Esophagus squamous epithelium (tissue), 5 donors: Measurements from ENCODE around the gene PAF1. TPM values are rescaled to one million over a fixed set of nuclear protein-coding genes. Genes with fewer than 3 reads are reported as not detected.
"Not testable (repeated sequence)": the region's sequence is repeated elsewhere in the genome, so short reads cannot be mapped to it uniquely, and the experiment has no call there.

Experiments
- DNase-seq: peaks from one replicate; lab custom pipeline; 2025; lab: John Stamatoyannopoulos, UW
- H3K27ac ChIP-seq, 4 donors: fragments of 200-600 bp; sonication (generic); one replicate each; pipeline ENCODE4 v1.5.1; 2016 to 2019; ENCODE audit warnings: mild to moderate bottlenecking in 1 of 4
- H3K27me3 ChIP-seq, 4 donors: fragments of 200-600 bp; sonication (generic); 1 replicate in 3 of 4; 2 replicates in 1 of 4; pipeline versions ENCODE4 v1.5.1 to v1.6.0; 2017 to 2021; ENCODE audit warnings: antibody characterized with exemption in 1 of 4
- H3K36me3 ChIP-seq, 3 donors: fragments of 200-600 bp; sonication (generic); one replicate each; pipeline ENCODE4 v1.5.1; 2016 to 2019
- H3K4me1 ChIP-seq, 3 donors: fragments of 200-600 bp; sonication (generic); one replicate each; pipeline ENCODE4 v1.5.1; 2017 to 2019
- H3K4me3 ChIP-seq, 4 donors: fragments of 200-600 bp; sonication (generic); 1 replicate in 3 of 4; 2 replicates in 1 of 4; pipeline ENCODE4 v1.5.1; 2016 to 2019; ENCODE audit warnings: mild to moderate bottlenecking in 2 of 4, moderate library complexity in 1 of 4
- H3K9me3 ChIP-seq, 3 donors: fragments of 200-600 bp; sonication (generic); one replicate each; pipeline ENCODE4 v1.5.1; 2016 to 2019
- CTCF ChIP-seq, 6 experiments: fragments of 450-650 bp in 4 of 6; fragments of 200-600 bp in 2 of 6; sonication (generic) in 2 of 6; IDR thresholded peaks; one replicate each; pipeline ENCODE4 v1.5.1; 2016 to 2019; ENCODE audit warnings: antibody characterized with exemption in 6 of 6, mild to moderate bottlenecking in 4 of 6, moderate library complexity in 4 of 6
- POLR2A ChIP-seq, 4 donors: fragments of 450-650 bp; IDR thresholded peaks; one replicate each; pipeline ENCODE4 v1.6.1; 2017; ENCODE audit warnings: antibody characterized with exemption in 4 of 4, mild to moderate bottlenecking in 4 of 4, moderate library complexity in 3 of 4
- WGBS, 2 donors: methylation state at CpG; one replicate each; pipeline ENCODE4 v1.1.5; 2018; 5-methylcytosine and 5-hydroxymethylcytosine counted together
- intact Hi-C: fragments of 100-400 bp; cut with DNase I; formaldehyde crosslinking; loops from one replicate; pipeline ENCODE4 v1.15.0; 2022
- total RNA-seq, 4 donors: library from RNA; depleted of rRNA; stranded (reverse); fragments of >200 nt; gene quantifications; one replicate each; pipeline ENCODE4 v1.1.0, GENCODE V29; 2016
- donor health status: DM: yes; HTN: yes; CAD: no.

Gene PAF1
- total RNA-seq, 4 donors from 2014 or later, result 35.4 to 53.6 (median 38.1) TPM

- Histone ChIP-seq H3K9me3 (no peaks in the 10 kb centered on the region), H3K36me3 (peaks cover 39 to 100% (median 62%) of the 10 kb centered on the region in 3 donors), H3K4me1 (no peaks in the 10 kb centered on the region), H3K4me3 (no peak overlapping the region), H3K27ac (no peak overlapping the region), H3K27me3 (no peaks in the 10 kb centered on the region)
- intact Hi-C loops, result no loop called here
- no peak for TF ChIP-seq POLR2A (IDR thresholded peaks at IDR 0.05)
- no peak for TF ChIP-seq CTCF (IDR thresholded peaks at IDR 0.05)
- 65 to 70% methylated on average over 10 of the region's 10 CpGs for WGBS, 2 donors
- no peak for DNase-seq
Measured at GRCh38 chr19:39381910-39382611, 8.8 kb downstream of the PAF1 start.

GRCh38 chr19:39380521-39381502, 10.1 kb downstream of the PAF1 start:
- Histone ChIP-seq H3K27ac (no peak overlapping the region), H3K4me1 (no peaks in the 10 kb centered on the region), H3K36me3 (peaks cover 46 to 100% (median 65%) of the 10 kb centered on the region in 3 donors), H3K4me3 (no peak overlapping the region), H3K27me3 (no peaks in the 10 kb centered on the region), H3K9me3 (no peaks in the 10 kb centered on the region)
- intact Hi-C loops, result no loop called here
- WGBS, 2 donors, result 87 to 89% methylated on average over 6 to 11 of the region's 17 CpGs
- DNase-seq, result no peak
- TF ChIP-seq CTCF (IDR thresholded peaks at IDR 0.05), result no peak
- TF ChIP-seq POLR2A (IDR thresholded peaks at IDR 0.05), result no peak

- Histone ChIP-seq H3K27ac (no peak overlapping the region), H3K4me1 (no peaks in the 10 kb centered on the region), H3K36me3 (peaks cover 48 to 100% (median 70%) of the 10 kb centered on the region in 3 donors), H3K9me3 (no peaks in the 10 kb centered on the region), H3K27me3 (no peaks in the 10 kb centered on the region), H3K4me3 (no peak overlapping the region)
- DNase-seq, result no peak
- WGBS, 2 donors, result 91 to 93% methylated on average over 12 to 13 of the region's 14 CpGs
- TF ChIP-seq CTCF (IDR thresholded peaks at IDR 0.05) (no peak), POLR2A (IDR thresholded peaks at IDR 0.05) (no peak)
- intact Hi-C loops, result no loop called here
Measured at GRCh38 chr19:39379865-39380396, 11.0 kb downstream of the PAF1 start.

GRCh38 chr19:39379366-39379765, 11.5 kb downstream of the PAF1 start:
- H3K27ac ChIP-seq, DNase-seq, H3K4me3 ChIP-seq, H3K9me3 ChIP-seq, H3K4me1 ChIP-seq, H3K27me3 ChIP-seq, intact Hi-C loops: not testable (repeated sequence)
- WGBS, 2 donors, result 85 to 100% methylated on average over 2 to 4 of the region's 4 CpGs
- H3K36me3 ChIP-seq, result peaks cover 48 to 100% (median 70%) of the 10 kb centered on the region in 3 donors

GRCh38 chr19:39377373-39378362, 13.2 kb downstream of the PAF1 start:
- intact Hi-C loops, result no loop called here
- H3K27ac ChIP-seq, result peak overlapping the region in 1 of 4 donors; percentile 10
- no peak for DNase-seq
- H3K9me3 ChIP-seq, result no peaks in the 10 kb centered on the region
- WGBS, 2 donors, result 60 to 68% methylated on average over 1 to 3 of the region's 18 CpGs
- no peaks in the 10 kb centered on the region for H3K27me3 ChIP-seq
- TF ChIP-seq POLR2A (IDR thresholded peaks at IDR 0.05) (no peak), CTCF (IDR thresholded peaks at IDR 0.05) (no peak)
- H3K4me1 ChIP-seq, result peaks cover 0 to 15% (median 14%) of the 10 kb centered on the region in 3 donors
- H3K4me3 ChIP-seq, result no peak overlapping the region
- peaks cover 41 to 100% (median 70%) of the 10 kb centered on the region in 3 donors for H3K36me3 ChIP-seq
